DOHH2 (cell line): ENCODE measurements around the gene GK.
"Not testable (repeated sequence)": the region's sequence is repeated elsewhere in the genome, so short reads cannot be mapped to it uniquely, and the experiment has no call there.

ENCODE experiments used
- H3F3A ChIP-seq: fragments of 200-600 bp; sonication (generic), shearing (Covaris generic); 2 replicates; pipeline ENCODE4 v1.6.0; 2016; ENCODE audit warnings: antibody characterized with exemption, mild to moderate bottlenecking; ENCODE audit not compliant: control insufficient read depth, insufficient read depth
- H3K27ac ChIP-seq: fragments of 200-600 bp; sonication (generic); 2 replicates; pipeline ENCODE4 v1.5.1; 2014; ENCODE audit warnings: low read depth, mild to moderate bottlenecking, low read length, moderate library complexity
- H3K27me3 ChIP-seq: fragments of 200-600 bp; sonication (generic); 2 replicates; pipeline ENCODE4 v1.6.1; 2014; ENCODE audit warnings: mild to moderate bottlenecking, low read length, mixed read lengths; ENCODE audit not compliant: control insufficient read depth
- H3K36me3 ChIP-seq: fragments of 200-600 bp; sonication (generic); 2 replicates; pipeline ENCODE4 v1.6.1; 2014; ENCODE audit warnings: mild to moderate bottlenecking, low read length, moderate library complexity, mixed read lengths; ENCODE audit not compliant: control insufficient read depth
- H3K4me1 ChIP-seq: fragments of 200-600 bp; sonication (generic); 2 replicates; pipeline ENCODE4 v1.6.1; 2014; ENCODE audit warnings: mild to moderate bottlenecking, low read length, mixed read lengths; ENCODE audit not compliant: control insufficient read depth
- H3K4me2 ChIP-seq: fragments of 200-600 bp; sonication (generic); 2 replicates; pipeline ENCODE4 v1.6.0; 2014; ENCODE audit warnings: mild to moderate bottlenecking, low read length, moderate library complexity
- H3K4me3 ChIP-seq: fragments of 200-600 bp; sonication (generic); 2 replicates; pipeline ENCODE4 v1.5.1; 2014; ENCODE audit warnings: mild to moderate bottlenecking, low read length, mixed read lengths
- H3K79me2 ChIP-seq: fragments of 200-600 bp; sonication (generic); 2 replicates; pipeline ENCODE4 v1.6.1; 2014; ENCODE audit warnings: mild to moderate bottlenecking, low read length, mixed read lengths; ENCODE audit not compliant: control insufficient read depth
- H3K9me2 ChIP-seq: fragments of 200-600 bp; sonication (generic); replicated peaks from 2 replicates; pipeline ENCODE4 v1.6.1; 2014; ENCODE audit warnings: mild to moderate bottlenecking, low read length, mixed read lengths; ENCODE audit not compliant: control insufficient read depth
- H3K9me3 ChIP-seq: fragments of 200-600 bp; sonication (generic); 2 replicates; pipeline ENCODE4 v1.6.1; 2014; ENCODE audit warnings: antibody characterized with exemption, low read length, mixed read lengths; ENCODE audit not compliant: control insufficient read depth, insufficient read depth
- H4K20me1 ChIP-seq: fragments of 200-600 bp; sonication (generic); 2 replicates; pipeline ENCODE4 v1.6.0; 2014; ENCODE audit warnings: low read depth, mild to moderate bottlenecking, antibody characterized with exemption, low read length, moderate library complexity; ENCODE audit not compliant: control insufficient read depth, insufficient read depth
- EZH2phosphoT487 ChIP-seq: fragments of 200-600 bp; sonication (generic); IDR thresholded peaks from 2 replicates; pipeline ENCODE4 v1.6.1; 2017; ENCODE audit warnings: borderline replicate concordance, mild to moderate bottlenecking, antibody characterized with exemption, low read length, moderate library complexity, mixed read lengths
- TF ChIP-seq, protein P1 (sequence below): fragments of 200-600 bp; sonication (generic); IDR thresholded peaks from one replicate; pipeline ENCODE4 v1.5.1; 2014; ENCODE audit warnings: antibody characterized with exemption, mild to moderate bottlenecking, low read depth, low read length; ENCODE audit not compliant: poor library complexity, severe bottlenecking

The GK gene

DNA sequence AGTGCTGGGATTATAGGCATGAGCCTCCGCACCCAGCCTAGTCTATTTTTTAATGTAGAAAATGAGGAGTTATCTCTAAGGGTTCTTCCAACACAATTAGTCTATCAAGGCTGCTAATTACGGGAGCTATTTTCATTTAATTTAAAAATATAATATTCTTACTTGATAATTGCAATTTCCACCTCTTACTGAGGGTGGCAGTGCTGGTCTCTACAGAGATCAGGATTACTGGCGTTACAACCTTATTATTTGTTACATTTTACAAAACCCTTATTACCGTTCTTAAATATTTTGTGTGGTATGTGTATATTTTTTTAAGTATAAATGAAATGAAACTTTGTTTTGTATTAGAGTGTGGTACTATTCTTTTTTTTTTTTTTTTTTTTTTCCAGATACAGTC lies 17.6 kb upstream of the GK start:
- Histone ChIP-seq H3K27me3 (no peaks in the 10 kb centered on the region), H3K27ac (no peak overlapping the region), H3K9me2 (no peaks in the 10 kb centered on the region), H3F3A (no peaks in the 10 kb centered on the region), H3K4me3 (no peak overlapping the region), H3K36me3 (no peaks in the 10 kb centered on the region), H3K79me2 (no peaks in the 10 kb centered on the region), H3K4me1 (peaks cover 4% of the 10 kb centered on the region), H3K4me2 (no peak overlapping the region), H4K20me1 (no peaks in the 10 kb centered on the region), H3K9me3 (no peaks in the 10 kb centered on the region)
- TF ChIP-seq EZH2phosphoT487 = no peak
- TF ChIP-seq, protein P1, sequence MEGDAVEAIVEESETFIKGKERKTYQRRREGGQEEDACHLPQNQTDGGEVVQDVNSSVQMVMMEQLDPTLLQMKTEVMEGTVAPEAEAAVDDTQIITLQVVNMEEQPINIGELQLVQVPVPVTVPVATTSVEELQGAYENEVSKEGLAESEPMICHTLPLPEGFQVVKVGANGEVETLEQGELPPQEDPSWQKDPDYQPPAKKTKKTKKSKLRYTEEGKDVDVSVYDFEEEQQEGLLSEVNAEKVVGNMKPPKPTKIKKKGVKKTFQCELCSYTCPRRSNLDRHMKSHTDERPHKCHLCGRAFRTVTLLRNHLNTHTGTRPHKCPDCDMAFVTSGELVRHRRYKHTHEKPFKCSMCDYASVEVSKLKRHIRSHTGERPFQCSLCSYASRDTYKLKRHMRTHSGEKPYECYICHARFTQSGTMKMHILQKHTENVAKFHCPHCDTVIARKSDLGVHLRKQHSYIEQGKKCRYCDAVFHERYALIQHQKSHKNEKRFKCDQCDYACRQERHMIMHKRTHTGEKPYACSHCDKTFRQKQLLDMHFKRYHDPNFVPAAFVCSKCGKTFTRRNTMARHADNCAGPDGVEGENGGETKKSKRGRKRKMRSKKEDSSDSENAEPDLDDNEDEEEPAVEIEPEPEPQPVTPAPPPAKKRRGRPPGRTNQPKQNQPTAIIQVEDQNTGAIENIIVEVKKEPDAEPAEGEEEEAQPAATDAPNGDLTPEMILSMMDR = no peak

GRCh38 chrX:30637874-30638815 lies 15.1 kb upstream of the GK start:
- TF ChIP-seq EZH2phosphoT487 = no peak
- TF ChIP-seq, protein P1 = no peak

GRCh38 chrX:30639702-30640101 lies 13.5 kb upstream of the GK start:
- H4K20me1 ChIP-seq, H3K4me3 ChIP-seq, H3K79me2 ChIP-seq, H3K27ac ChIP-seq, H3K9me3 ChIP-seq, H3F3A ChIP-seq, H3K9me2 ChIP-seq, H3K4me1 ChIP-seq, H3K36me3 ChIP-seq, H3K27me3 ChIP-seq, H3K4me2 ChIP-seq: not testable (repeated sequence)

More at GRCh38 chrX:30637874-30638815, 15.1 kb upstream of the GK start:
- no peaks in the 10 kb centered on the region for H4K20me1 ChIP-seq
- no peaks in the 10 kb centered on the region for H3K27me3 ChIP-seq
- H3K4me3 ChIP-seq = no peak overlapping the region
- H3K36me3 ChIP-seq = no peaks in the 10 kb centered on the region
- H3K9me2 ChIP-seq = no peaks in the 10 kb centered on the region
- no peak overlapping the region for H3K27ac ChIP-seq
- no peaks in the 10 kb centered on the region for H3K9me3 ChIP-seq
- peaks cover 4% of the 10 kb centered on the region for H3K4me1 ChIP-seq
- no peaks in the 10 kb centered on the region for H3K79me2 ChIP-seq
- no peaks in the 10 kb centered on the region for H3F3A ChIP-seq
- no peak overlapping the region for H3K4me2 ChIP-seq

DNA sequence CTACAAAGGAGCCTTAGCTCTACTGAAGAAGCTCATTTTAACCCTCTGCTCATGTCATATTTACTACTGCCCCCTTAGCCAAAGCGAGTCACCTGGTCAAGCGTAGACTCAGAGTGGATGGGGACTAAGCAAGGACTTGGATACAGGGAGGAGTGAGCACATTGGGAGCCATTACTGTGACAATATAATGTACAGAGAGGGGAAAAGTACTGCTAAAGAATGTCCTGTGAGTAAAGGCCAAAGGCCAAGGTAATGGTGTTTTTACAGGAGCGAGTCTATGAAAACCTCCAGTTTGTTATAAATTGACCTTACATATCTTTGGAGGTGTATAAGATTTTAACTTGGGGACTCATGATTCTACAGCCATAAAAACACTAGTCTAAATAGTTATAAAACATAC lies 10.6 kb upstream of the GK start:
- H3K4me2 ChIP-seq = no peak overlapping the region
- no peaks in the 10 kb centered on the region for H4K20me1 ChIP-seq
- peaks cover 4% of the 10 kb centered on the region for H3K4me1 ChIP-seq
- no peak overlapping the region for H3K4me3 ChIP-seq
- no peak overlapping the region for H3K27ac ChIP-seq
- TF ChIP-seq, protein P1 = no peak
- no peak for TF ChIP-seq EZH2phosphoT487
- H3K9me2 ChIP-seq = no peaks in the 10 kb centered on the region
- no peaks in the 10 kb centered on the region for H3K9me3 ChIP-seq
- H3F3A ChIP-seq = no peaks in the 10 kb centered on the region
- no peaks in the 10 kb centered on the region for H3K36me3 ChIP-seq
- H3K79me2 ChIP-seq = no peaks in the 10 kb centered on the region
- H3K27me3 ChIP-seq = no peaks in the 10 kb centered on the region
